H1 (cell line): ENCODE data around the gene TNS1.
A peak's percentile ranks its signal among the peaks of the same experiment; 100 is the strongest.

ENCODE experiments used
- BRCA1 ChIP-seq: IDR thresholded peaks from 2 replicates; pipeline ENCODE4 v1.6.1; 2012; ENCODE audit warnings: low read depth, low read length, improper control_type of control experiment
- CHD2 ChIP-seq: IDR thresholded peaks from 2 replicates; pipeline ENCODE4 v1.6.1; 2012; ENCODE audit warnings: low read length, improper control_type of control experiment
- CTCF ChIP-seq, 3 experiments: IDR thresholded peaks; 1 replicate in 2 of 3; 2 replicates in 1 of 3; pipeline versions ENCODE4 v1.5.1 to v1.6.1; 2011; ENCODE audit warnings: low read length in 3 of 3, mild to moderate bottlenecking in 3 of 3, inconsistent platforms in 2 of 3, low read depth in 1 of 3, moderate library complexity in 1 of 3; ENCODE audit not compliant: insufficient read depth in 1 of 3; ENCODE audit errors: control extremely low read depth in 1 of 3
- EP300 ChIP-seq, 2 experiments: IDR thresholded peaks; 1 replicate in 1 of 2; 2 replicates in 1 of 2; pipeline ENCODE4 v1.6.1; 2011 to 2012; ENCODE audit warnings: low read depth in 2 of 2, low read length in 2 of 2, mild to moderate bottlenecking in 2 of 2, borderline replicate concordance in 1 of 2, inconsistent platforms in 1 of 2, moderate library complexity in 1 of 2
- EZH2 ChIP-seq: fragments of 200-600 bp; sonication (generic); IDR thresholded peaks from 2 replicates; pipeline ENCODE4 v1.7.1; 2012; ENCODE audit warnings: low read depth, mild to moderate bottlenecking, moderate library complexity, low read length, inconsistent platforms; ENCODE audit not compliant: severe bottlenecking
- JUN ChIP-seq: IDR thresholded peaks from 2 replicates; pipeline ENCODE4 v1.6.1; 2011; ENCODE audit warnings: low read depth, mild to moderate bottlenecking, improper control_type of control experiment, low read length
- JUND ChIP-seq: IDR thresholded peaks from 2 replicates; pipeline ENCODE4 v1.6.1; 2011; ENCODE audit warnings: mild to moderate bottlenecking, improper control_type of control experiment, low read length
- POLR2A ChIP-seq, 2 experiments: IDR thresholded peaks; 1 replicate in 1 of 2; 2 replicates in 1 of 2; pipeline ENCODE4 v1.6.1; 2011; ENCODE audit warnings: low read depth in 2 of 2, low read length in 2 of 2, mild to moderate bottlenecking in 2 of 2; ENCODE audit errors: control extremely low read depth in 1 of 2
- POLR2AphosphoS5 ChIP-seq: IDR thresholded peaks from 2 replicates; pipeline ENCODE4 v1.6.1; 2011; ENCODE audit warnings: low read depth, low read length
- POU5F1 ChIP-seq: IDR thresholded peaks from 2 replicates; pipeline ENCODE4 v1.6.1; 2011; ENCODE audit warnings: low read depth, mild to moderate bottlenecking, low read length, moderate library complexity
- SIN3A ChIP-seq, 2 experiments: IDR thresholded peaks in 1 of 2; conservative IDR thresholded peaks in 1 of 2; 2 replicates each; pipeline ENCODE4 v1.6.1; 2011 to 2012; ENCODE audit warnings: low read length in 2 of 2, improper control_type of control experiment in 1 of 2, low read depth in 1 of 2, mild to moderate bottlenecking in 1 of 2

DNA sequence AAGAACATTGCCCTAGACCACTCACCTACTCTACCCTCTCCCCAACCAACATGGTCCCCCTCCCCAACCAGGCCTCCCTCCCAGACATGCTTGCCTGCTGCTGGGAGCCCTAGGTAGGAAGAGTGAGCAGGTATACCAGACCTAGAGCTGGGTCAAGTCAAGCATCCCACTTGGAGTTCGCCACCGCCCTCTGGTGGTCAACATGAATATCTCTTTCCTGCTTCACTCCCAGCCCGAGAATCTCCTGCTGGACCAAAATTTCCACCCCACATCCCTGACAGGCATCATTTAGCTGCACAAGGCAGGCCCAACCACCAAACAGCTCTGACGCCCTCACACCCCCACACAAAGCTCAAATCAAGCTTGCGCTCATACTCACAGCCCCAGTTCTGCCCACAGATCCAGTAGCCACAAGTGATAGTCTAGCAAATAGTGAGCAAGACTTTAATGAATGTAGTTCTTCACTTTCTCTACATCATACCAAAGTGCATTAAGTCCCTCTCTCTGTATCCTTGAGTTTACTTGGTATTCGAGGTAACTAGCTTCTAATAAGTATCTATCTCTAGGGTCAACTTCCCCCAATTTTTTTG lies 116.0 kb downstream of the TNS1 start:
- TF ChIP-seq EP300 (IDR thresholded peaks at IDR 0.05; ENCODE audit: borderline replicate concordance in 1 of 2, low read depth in 2 of 2, low read length in 2 of 2) (no peak), CTCF (IDR thresholded peaks at IDR 0.05; ENCODE audit: control extremely low read depth in 1 of 3, insufficient read depth in 1 of 3, low read depth in 1 of 3, low read length in 3 of 3) (peak; percentile 88 to 95 (median 94)), POLR2AphosphoS5 (no peak), EZH2 (no peak), CHD2 (no peak), POU5F1 (no peak), BRCA1 (no peak), JUND (no peak), SIN3A (conservative IDR thresholded peaks at IDR 0.05 in 1 of 2, IDR thresholded peaks at IDR 0.05 in 1 of 2; ENCODE audit: low read depth in 1 of 2, low read length in 2 of 2) (no peak), JUN (no peak), POLR2A (IDR thresholded peaks at IDR 0.05; ENCODE audit: control extremely low read depth in 1 of 2, low read depth in 2 of 2, low read length in 2 of 2) (no peak)
